ENCODE data around the gene SLC27A3. TPM values are rescaled to one million over a fixed set of nuclear protein-coding genes. Genes with fewer than 3 reads are reported as not detected.

Gene SLC27A3
- total RNA-seq, 4 donors from 2014 or later, result 18.3 to 72.3 (median 39.6) TPM

GRCh38 chr1:153776845-153777370, 1.7 kb downstream of the SLC27A3 start:
- H3K9me3 ChIP-seq, result no peaks in the 10 kb centered on the region
- WGBS, result 72% methylated on average over 10 of the region's 10 CpGs

DNA sequence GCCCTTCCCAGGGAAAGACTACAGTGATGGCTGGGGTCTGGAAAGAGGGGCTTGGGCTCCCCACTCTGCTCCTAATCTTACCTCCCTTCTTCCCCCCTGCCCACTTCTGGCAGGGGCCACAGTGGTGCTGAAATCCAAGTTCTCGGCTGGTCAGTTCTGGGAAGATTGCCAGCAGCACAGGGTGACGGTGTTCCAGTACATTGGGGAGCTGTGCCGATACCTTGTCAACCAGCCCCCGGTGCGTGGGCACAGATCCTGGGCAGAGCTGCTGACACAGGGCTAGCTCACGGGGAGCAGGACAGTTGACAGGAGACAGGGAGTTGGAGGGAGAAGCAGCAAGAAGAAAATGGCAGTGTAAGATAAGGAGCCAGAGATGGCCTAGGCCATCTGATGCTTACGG, 2.4 kb downstream of the SLC27A3 start:
- WGBS, result 84% methylated on average over 7 of the region's 7 CpGs
- Histone ChIP-seq H3K4me3 (no peak overlapping the region), H3K36me3 (peaks cover 7% of the 10 kb centered on the region), H3K9me3 (no peaks in the 10 kb centered on the region), H3K4me1 (peaks cover 63% of the 10 kb centered on the region), H3K27ac (no peak overlapping the region), H3K27me3 (no peaks in the 10 kb centered on the region)
- no peak for TF ChIP-seq EP300 (IDR thresholded peaks at IDR 0.05)
- TF ChIP-seq, protein P1, sequence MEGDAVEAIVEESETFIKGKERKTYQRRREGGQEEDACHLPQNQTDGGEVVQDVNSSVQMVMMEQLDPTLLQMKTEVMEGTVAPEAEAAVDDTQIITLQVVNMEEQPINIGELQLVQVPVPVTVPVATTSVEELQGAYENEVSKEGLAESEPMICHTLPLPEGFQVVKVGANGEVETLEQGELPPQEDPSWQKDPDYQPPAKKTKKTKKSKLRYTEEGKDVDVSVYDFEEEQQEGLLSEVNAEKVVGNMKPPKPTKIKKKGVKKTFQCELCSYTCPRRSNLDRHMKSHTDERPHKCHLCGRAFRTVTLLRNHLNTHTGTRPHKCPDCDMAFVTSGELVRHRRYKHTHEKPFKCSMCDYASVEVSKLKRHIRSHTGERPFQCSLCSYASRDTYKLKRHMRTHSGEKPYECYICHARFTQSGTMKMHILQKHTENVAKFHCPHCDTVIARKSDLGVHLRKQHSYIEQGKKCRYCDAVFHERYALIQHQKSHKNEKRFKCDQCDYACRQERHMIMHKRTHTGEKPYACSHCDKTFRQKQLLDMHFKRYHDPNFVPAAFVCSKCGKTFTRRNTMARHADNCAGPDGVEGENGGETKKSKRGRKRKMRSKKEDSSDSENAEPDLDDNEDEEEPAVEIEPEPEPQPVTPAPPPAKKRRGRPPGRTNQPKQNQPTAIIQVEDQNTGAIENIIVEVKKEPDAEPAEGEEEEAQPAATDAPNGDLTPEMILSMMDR (IDR thresholded peaks at IDR 0.05), result no peak
- TF ChIP-seq POLR2A (IDR thresholded peaks at IDR 0.05), result no peak
- TF ChIP-seq POLR2AphosphoS5 (IDR thresholded peaks at IDR 0.05), result no peak
- no peak for DNase-seq (ENCODE audit: low spot score in 2 of 2)

More at GRCh38 chr1:153776845-153777370, 1.7 kb downstream of the SLC27A3 start:
- no peak for TF ChIP-seq POLR2AphosphoS5 (IDR thresholded peaks at IDR 0.05)
- no peak for TF ChIP-seq POLR2A (IDR thresholded peaks at IDR 0.05)
- TF ChIP-seq EP300 (IDR thresholded peaks at IDR 0.05), result no peak
- TF ChIP-seq, protein P1 (IDR thresholded peaks at IDR 0.05), result no peak
- Histone ChIP-seq H3K36me3 (peaks cover 15% of the 10 kb centered on the region), H3K4me1 (peaks cover 64% of the 10 kb centered on the region), H3K27ac (no peak overlapping the region), H3K4me3 (peak overlapping the region; percentile 67), H3K27me3 (no peaks in the 10 kb centered on the region)
- DNase-seq (ENCODE audit: low spot score in 2 of 2), result no peak

DNA sequence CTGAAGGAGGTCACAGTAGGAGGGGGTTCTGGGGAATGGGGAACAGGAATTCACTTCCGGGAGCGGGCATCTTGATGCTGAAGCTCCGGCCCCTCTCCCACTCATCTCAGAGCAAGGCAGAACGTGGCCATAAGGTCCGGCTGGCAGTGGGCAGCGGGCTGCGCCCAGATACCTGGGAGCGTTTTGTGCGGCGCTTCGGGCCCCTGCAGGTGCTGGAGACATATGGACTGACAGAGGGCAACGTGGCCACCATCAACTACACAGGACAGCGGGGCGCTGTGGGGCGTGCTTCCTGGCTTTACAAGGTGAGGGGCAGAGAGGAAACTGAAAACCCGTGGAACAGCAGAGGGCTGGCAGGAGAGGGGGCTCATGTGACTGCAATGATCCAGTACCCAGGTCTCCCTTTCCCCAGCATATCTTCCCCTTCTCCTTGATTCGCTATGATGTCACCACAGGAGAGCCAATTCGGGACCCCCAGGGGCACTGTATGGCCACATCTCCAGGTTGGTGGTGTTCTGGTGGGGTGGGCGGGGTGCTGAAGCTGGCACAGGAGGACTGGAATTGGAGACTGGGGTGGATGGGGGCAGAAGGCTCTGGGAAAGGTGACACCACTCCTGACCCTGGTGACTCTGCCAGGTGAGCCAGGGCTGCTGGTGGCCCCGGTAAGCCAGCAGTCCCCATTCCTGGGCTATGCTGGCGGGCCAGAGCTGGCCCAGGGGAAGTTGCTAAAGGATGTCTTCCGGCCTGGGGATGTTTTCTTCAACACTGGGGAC, 3.0 kb downstream of the SLC27A3 start:
- H3K27ac ChIP-seq, result no peak overlapping the region
- TF ChIP-seq, protein P1 (IDR thresholded peaks at IDR 0.05), result no peak
- TF ChIP-seq EP300 (IDR thresholded peaks at IDR 0.05) (no peak), POLR2AphosphoS5 (IDR thresholded peaks at IDR 0.05) (no peak), POLR2A (IDR thresholded peaks at IDR 0.05) (no peak)
- DNase-seq (ENCODE audit: low spot score in 2 of 2), result no peak
- no peaks in the 10 kb centered on the region for H3K9me3 ChIP-seq
- peaks cover 63% of the 10 kb centered on the region for H3K4me1 ChIP-seq
- no peak overlapping the region for H3K4me3 ChIP-seq
- no peaks in the 10 kb centered on the region for H3K27me3 ChIP-seq
- H3K36me3 ChIP-seq, result peaks cover 2% of the 10 kb centered on the region
- 91% methylated on average over 16 of the region's 22 CpGs for WGBS

DNA sequence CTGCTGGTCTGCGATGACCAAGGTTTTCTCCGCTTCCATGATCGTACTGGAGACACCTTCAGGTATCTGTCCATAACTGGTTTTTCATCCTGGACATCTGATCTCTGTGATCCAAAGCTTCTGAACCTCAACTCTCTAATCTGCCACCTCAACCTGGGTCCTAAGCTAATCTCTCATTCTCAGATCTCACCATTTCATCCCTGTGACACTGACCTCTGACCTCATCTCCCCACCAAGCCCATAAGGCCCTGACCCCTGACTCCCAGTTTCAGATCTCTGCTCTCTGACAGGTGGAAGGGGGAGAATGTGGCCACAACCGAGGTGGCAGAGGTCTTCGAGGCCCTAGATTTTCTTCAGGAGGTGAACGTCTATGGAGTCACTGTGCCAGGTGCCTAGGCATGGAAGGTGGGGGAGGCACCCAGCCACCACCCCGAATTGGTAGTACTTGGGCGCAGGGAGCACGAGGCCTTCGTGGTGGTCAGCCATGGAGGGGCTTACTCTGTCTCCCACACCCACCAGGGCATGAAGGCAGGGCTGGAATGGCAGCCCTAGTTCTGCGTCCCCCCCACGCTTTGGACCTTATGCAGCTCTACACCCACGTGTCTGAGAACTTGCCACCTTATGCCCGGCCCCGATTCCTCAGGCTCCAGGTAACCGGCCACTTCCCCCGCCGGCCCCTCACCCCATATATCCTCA, 3.8 kb downstream of the SLC27A3 start:
- TF ChIP-seq, protein P1 (IDR thresholded peaks at IDR 0.05), result no peak
- no peak for TF ChIP-seq POLR2A (IDR thresholded peaks at IDR 0.05)
- no peak for TF ChIP-seq POLR2AphosphoS5 (IDR thresholded peaks at IDR 0.05)
- no peak for TF ChIP-seq EP300 (IDR thresholded peaks at IDR 0.05)
- Histone ChIP-seq H3K36me3 (no peaks in the 10 kb centered on the region), H3K27ac (no peak overlapping the region), H3K9me3 (no peaks in the 10 kb centered on the region), H3K4me3 (no peak overlapping the region), H3K27me3 (no peaks in the 10 kb centered on the region), H3K4me1 (peaks cover 59% of the 10 kb centered on the region)
- 84% methylated on average over 18 of the region's 18 CpGs for WGBS
- no peak for DNase-seq (ENCODE audit: low spot score in 2 of 2)

Data from suprapubic skin (tissue), 4 donors.